GM12892 (cell line): ENCODE data around the gene BZW1.

Experiments
- DNase-seq: peaks from one replicate; pipeline ENCODE4 v3.0.0; 2011; ENCODE audit not compliant: insufficient read length
- FAIRE-seq: peaks from 2 replicates; lab custom pipeline; 2011; peaks lifted over from hg19 to GRCh38; lab: Jason Lieb, UNC
- POLR2A ChIP-seq: IDR thresholded peaks from 2 replicates; pipeline ENCODE4 v1.6.1; 2011; ENCODE audit warnings: low read depth, low read length, control low read depth
- POLR2AphosphoS5 ChIP-seq: IDR thresholded peaks from 2 replicates; pipeline ENCODE4 v1.6.1; 2011; ENCODE audit warnings: low read depth, low read length, control low read depth
- TAF1 ChIP-seq: IDR thresholded peaks from 2 replicates; pipeline ENCODE4 v1.6.1; 2011; ENCODE audit warnings: low read depth, mild to moderate bottlenecking, control low read depth, low read length, borderline replicate concordance

The BZW1 gene

GRCh38 chr2:200864176-200865034 is 52.7 kb downstream of the BZW1 start, which contains the start of gene CLK1:
Gene CLK1, minus strand, starts transcription at chr2:200864658. Its CDS starts 2,796 bp downstream, at chr2:200861862.
- DNase-seq (peak; percentile 82), FAIRE-seq (peak; percentile 99)
- TF ChIP-seq POLR2A, result peak; percentile 99
- TF ChIP-seq POLR2AphosphoS5, result peak; percentile 99
- peak; percentile 89; the same call in 1 of the 2 replicates for TF ChIP-seq TAF1

- no peak for DNase-seq
- no peak for FAIRE-seq
Measured at GRCh38 chr2:200869014-200869413, 57.3 kb downstream of the BZW1 start.

GRCh38 chr2:200871151-200871550 is 59.4 kb downstream of the BZW1 start:
- FAIRE-seq (no peak), DNase-seq (no peak)
- TF ChIP-seq TAF1, result no peak
- TF ChIP-seq POLR2AphosphoS5, result no peak
- TF ChIP-seq POLR2A, result no peak

More at GRCh38 chr2:200869014-200869413, 57.3 kb downstream of the BZW1 start:
- TF ChIP-seq POLR2A (no peak), TAF1 (no peak), POLR2AphosphoS5 (no peak)

- no peak for DNase-seq
- no peak for FAIRE-seq
- TF ChIP-seq POLR2AphosphoS5 (no peak), POLR2A (no peak), TAF1 (no peak)
Measured at GRCh38 chr2:200873560-200873959, 61.9 kb downstream of the BZW1 start.
